Spleen (tissue), 7 donors: ENCODE results near the gene FAT2.

Source experiments
- CTCF ChIP-seq, 11 experiments: fragments of 200-600 bp in 7 of 11; fragments of 450-650 bp in 4 of 11; sonication (generic) in 4 of 11; IDR thresholded peaks in 8 of 11; conservative IDR thresholded peaks in 3 of 11; 1 replicate in 7 of 11; 2 replicates in 4 of 11; pipeline versions ENCODE4 v1.4.0 to v1.8.0; 2016 to 2021; ENCODE audit warnings: antibody characterized with exemption in 11 of 11, inconsistent platforms in 4 of 11, mild to moderate bottlenecking in 1 of 11
- POLR2A ChIP-seq, 3 donors: fragments of 450-650 bp; IDR thresholded peaks; one replicate each; pipeline ENCODE4 v1.5.1; 2017; ENCODE audit warnings: antibody characterized with exemption in 3 of 3, mild to moderate bottlenecking in 1 of 3
- POLR2AphosphoS5 ChIP-seq, 3 donors: sonication (generic); formaldehyde crosslinking; IDR thresholded peaks; one replicate each; pipeline ENCODE4 v1.5.1; 2017; ENCODE audit warnings: antibody characterized with exemption in 3 of 3
- donor health status: DM: no; HTN: no; CAD: no; lungs with moderate emphysema.
- donor health status: DM: no; HTN: no; CAD: no.
- donor health status: DM: no; HTN: no; CAD: no.

- no peak for TF ChIP-seq CTCF (IDR thresholded peaks at IDR 0.05 in 8 of 11, conservative IDR thresholded peaks at IDR 0.05 in 3 of 11)
- no peak for TF ChIP-seq POLR2A (IDR thresholded peaks at IDR 0.05)
- no peak for TF ChIP-seq POLR2AphosphoS5 (IDR thresholded peaks at IDR 0.05)
Observed at GRCh38 chr5:151617383-151617840, 26.3 kb upstream of the FAT2 start.
